Femur (tissue), 1 donor: Measurements from ENCODE around the gene SLC25A21.
"Not testable (repeated sequence)": the region's sequence is repeated elsewhere in the genome, so short reads cannot be mapped to it uniquely, and the experiment has no call there.

Source experiments
- DNase-seq: peaks from one replicate; pipeline ENCODE4 v3.0.0-alpha.2; 2017

Gene SLC25A21

DNA sequence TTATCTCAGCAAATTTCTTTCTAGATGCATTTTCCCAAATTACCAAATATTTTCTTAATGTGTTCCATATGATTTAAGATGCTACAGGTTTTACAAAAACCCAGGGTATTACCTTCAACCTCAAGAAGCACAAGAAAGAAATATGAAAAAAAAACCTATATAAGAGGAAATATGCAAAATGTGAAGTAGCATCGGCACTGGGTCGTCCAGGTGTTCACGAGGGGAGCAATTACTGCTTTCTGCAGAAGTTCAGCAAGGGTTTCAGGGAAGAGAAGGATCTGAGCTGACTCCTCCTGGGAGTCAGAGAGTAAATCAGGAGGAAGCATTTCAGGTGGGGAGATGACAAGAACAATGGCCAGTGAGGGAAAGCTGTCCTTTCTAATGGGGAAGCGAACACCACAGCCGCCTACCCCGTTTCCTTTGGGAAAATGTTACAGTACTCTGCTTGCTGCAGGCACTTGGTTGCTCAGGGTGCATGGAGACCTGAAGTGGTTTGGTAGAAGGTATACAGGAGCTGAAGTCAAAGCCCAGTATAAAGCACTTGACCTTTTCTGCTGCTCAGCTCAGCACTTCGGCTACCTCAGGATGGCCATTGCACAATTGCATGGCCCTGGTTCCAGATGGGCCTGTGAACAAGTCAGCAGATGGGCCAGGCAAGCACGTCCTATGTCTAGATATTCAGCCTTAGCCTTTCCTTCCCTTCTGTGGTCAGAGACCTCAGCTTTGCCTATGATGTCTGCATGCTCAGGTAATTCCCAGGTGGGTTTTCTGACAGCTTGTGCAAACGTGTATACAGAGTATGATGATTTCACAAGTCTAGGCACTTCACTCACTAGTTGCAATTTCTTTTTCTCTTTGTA, 355.1 kb downstream of the SLC25A21 start:
- DNase-seq, result no peak

DNA sequence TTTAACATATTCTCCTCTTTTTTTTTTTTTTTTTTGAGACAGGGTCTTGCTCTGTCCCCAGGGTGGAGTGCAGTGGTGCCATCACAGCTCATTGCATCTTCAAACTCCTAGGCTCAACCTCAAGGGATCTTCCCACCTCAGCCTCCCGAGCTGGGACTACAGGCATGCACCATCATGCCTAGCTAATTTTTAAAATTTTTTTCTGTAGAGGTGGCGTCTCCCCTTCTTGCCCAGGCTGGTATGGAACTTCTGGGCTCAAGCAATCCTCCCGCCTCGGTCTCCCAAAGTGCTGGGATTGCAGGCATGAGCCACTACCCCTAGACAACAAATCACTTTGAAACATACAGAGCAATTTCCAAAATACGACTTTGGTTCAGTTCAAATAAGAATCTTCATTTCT, 355.9 kb downstream of the SLC25A21 start:
- DNase-seq, result no peak

DNA sequence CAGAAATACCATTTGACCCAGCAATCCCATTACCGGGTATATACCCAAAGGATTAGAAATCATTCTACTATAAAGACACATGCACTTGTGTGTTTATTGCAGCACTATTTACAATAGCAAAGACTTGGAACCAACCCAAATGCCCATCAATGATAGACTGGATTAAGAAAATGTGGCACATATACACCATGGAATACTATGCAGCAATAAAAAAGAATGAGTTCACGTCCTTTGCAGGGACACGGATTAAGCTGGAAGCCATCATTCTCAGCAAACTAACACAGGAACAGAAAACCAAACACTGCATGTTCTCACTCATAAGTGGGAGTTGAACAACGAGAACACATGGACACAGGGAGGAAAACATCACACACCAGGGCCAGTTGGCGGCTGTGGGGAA, 357.6 kb downstream of the SLC25A21 start:
- DNase-seq, result not testable (repeated sequence)

DNA sequence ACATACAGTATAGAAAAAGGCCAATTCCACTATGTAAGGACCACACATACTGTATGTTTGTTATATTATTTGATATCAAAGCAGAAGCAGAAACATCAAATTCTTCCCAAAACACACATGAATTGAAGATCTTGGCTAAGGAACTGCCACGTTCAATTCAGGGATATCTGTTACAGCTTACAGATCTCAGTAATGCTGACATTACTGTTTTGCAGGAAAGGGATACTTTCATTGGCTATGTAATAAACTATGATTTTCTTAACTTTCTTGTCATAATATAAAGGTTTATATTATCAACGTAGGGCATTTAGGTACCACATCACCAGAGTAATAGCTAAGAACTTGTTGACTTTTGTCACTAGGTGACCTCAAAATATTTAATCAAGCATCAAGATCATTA, 362.2 kb downstream of the SLC25A21 start:
- no peak for DNase-seq

DNA sequence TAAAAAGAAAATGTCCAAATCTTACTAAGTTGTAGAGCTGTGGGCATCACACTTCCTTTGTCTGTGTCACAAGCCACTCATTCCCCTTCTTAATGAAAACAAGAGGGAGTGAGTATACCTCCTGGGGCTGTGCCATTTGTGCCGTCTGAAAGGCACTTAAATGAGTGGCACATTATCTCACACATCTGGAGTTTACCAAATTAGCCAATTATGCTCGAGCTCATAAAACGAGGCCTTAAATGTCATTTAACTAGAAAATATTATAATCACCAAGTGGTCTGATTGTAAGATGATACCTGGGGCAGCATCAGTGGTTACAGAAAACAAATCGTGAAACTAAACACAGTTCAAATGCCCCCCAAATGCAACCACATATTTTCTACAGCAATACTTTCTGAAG, 364.7 kb downstream of the SLC25A21 start:
- DNase-seq, result no peak

DNA sequence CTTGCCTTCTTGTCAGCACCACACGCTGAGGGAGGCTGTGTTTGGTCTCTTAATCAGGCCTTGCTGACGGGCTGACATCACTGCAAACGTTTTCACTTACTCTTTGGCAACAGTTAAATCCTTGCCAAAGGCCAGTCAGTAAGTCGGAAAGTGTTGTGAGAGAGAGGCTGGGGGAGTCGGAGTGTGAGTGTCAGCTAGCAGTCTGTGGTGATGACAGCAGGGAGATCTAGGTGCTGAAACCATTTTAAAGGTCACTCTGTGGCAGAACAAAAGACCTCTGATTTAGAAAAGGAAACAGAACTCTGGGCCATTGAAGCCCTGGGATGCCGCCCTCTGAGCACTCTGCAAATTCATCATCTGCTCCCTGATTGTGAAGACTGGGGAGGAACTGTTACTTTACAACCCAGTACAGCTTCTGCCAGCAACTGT, 367.3 kb downstream of the SLC25A21 start:
- no peak for DNase-seq

DNA sequence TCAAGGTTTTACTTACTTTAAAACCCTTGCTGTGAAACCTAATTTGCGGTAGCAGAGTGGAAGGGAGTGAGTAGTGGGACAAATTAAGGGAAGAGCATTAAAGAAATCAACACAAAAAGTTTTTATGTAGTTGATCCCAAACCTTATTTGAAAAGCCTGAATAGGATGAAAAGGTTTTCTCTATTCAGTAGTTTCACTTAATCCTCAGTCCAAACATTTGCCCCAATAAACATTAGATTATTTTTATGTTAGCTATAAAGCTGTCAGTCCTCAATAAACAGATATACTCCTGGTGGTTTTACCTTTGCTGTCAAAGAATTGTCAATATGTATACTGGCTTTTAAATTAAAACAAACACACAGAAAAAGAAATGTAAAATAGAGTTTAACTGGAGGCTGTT, 374.8 kb downstream of the SLC25A21 start:
- DNase-seq, result no peak

DNA sequence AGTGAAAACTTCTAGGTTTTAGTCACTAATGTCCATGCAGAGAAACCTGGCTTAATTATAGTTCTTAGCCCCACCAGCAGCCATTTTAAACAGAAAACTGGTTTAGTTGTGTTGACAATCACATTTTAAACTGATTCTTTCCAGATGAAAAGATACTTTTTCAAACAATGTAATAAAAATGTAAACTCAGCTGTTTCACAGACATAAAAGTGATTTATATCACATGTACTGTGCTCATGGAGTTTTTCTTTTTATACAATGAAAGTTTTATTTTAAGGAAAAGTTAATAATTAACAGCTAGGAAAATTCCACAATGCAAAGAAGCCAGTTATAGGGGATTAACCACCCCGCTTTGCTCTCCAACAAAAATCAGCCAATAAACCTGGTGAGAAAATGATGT, 381.0 kb downstream of the SLC25A21 start:
- no peak for DNase-seq

DNA sequence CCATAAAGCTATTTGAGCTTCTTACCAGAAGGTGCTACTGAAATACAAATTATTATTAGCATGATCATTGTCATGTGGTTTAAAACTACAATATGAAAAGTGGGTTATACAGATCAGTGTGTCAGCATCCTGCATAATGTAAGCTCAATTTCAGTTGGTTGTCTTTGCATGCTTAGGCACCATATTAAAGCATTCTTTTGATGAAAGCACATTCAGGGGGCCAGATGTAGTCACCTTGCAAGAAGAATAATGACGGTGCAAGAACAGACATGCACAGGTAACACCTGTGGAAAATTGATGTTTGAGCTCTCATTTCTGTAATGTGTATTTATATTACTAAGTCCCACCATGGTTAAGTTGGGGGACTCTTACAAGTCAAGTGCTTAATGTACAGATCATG, 386.9 kb downstream of the SLC25A21 start:
- no peak for DNase-seq

DNA sequence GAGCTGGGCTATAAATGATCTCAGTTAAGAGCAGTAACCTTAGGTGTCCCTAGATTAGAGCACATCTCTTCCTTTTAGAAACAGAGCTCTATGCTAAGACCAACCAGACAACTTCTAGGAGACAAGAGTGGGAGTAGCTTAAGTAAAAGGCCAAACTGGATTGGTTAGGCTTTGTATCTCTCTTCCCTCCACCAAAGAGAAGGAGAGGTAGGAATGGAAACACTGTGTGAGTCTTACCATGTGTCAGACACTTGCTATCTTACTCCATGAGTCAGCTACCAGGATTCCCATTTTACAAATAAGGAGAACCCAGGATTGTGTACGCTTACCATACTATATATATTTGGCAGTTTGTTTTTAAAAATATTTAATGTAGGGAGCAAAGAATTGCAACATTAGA, 387.9 kb downstream of the SLC25A21 start:
- DNase-seq, result no peak

DNA sequence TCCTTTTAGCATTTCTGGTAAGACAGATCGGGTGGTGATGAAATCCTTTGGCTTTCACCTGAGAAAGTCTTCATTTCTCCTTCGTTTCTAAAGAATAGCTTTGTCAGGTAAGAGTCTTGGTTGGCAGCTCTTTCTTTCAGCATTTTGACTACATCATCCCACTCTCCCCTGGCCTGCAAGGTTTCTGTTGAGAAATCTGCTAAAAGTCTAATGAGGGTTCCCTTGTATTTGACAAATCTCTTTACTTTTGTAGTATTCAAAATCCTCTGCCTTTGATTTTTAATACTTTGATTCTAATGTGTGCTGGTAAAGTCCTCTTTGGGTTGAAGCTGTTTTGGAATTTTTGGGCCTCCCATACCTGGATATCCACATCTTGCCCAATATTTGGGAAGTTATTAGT, 390.5 kb downstream of the SLC25A21 start:
- no peak for DNase-seq

DNA sequence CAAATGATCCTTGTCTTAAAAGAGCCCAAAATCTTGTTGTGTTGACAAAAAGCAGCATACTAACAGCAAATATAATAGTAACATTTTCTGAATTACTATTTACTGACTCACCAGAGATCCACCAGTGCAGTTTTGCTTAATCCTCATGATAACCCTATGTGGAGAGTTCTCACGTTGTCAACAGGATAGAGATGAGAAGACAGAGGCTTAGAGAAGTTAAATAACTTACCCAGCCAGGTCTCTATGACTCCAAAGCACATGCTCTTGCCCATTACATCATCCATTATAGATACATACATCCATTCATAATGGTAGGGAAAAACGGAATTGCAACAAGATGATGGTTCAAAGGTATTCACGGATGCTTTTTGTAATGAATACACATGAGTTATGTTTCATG, 398.8 kb downstream of the SLC25A21 start:
- DNase-seq, result no peak

DNA sequence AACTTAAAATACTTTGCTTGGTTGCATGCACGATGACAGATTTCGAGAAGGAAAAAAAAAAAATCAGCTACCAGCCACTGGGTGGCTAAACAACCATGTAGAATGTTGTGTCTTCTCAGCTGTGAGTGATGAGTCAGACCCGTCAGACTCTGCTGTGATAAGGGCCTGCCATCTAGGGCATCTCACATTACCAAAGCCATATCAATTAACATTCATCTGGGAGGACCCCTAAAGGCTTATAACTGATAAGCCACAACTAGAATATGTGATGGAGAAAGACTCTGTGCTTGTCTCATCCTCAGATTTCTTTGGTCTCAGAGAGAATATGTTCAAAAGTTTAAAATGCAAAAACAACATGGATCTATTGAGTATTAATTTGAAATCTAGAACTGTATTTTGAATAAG, 399.3 kb downstream of the SLC25A21 start:
- no peak for DNase-seq

DNA sequence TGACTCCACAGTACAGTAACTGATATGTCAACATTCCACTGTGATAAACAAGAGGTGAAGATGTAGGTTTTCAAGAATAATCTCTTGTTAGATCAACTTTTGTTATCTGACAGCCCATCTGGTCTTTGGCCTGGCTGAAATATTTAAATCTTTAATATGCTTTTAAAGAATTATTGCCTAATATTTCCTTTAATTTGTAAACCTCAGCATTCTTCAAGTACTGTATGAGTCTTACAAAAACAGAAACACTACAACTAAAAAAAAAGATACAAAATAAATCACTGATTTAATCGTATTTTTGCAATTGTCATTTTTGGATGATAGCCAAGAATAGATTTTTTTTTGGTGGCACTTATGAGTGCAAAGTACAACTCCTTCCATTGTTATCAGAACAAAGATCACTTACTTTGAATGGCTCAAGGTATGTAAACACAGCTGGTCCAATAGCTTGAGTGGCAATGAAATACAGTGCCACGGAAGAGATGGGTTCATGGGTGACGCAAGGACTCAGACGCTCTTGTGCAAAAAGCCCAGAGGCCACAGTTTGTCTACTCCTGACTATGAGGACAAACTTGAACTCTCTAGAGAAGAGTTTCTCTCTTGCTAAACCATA, 401.3 kb downstream of the SLC25A21 start:
- no peak for DNase-seq

DNA sequence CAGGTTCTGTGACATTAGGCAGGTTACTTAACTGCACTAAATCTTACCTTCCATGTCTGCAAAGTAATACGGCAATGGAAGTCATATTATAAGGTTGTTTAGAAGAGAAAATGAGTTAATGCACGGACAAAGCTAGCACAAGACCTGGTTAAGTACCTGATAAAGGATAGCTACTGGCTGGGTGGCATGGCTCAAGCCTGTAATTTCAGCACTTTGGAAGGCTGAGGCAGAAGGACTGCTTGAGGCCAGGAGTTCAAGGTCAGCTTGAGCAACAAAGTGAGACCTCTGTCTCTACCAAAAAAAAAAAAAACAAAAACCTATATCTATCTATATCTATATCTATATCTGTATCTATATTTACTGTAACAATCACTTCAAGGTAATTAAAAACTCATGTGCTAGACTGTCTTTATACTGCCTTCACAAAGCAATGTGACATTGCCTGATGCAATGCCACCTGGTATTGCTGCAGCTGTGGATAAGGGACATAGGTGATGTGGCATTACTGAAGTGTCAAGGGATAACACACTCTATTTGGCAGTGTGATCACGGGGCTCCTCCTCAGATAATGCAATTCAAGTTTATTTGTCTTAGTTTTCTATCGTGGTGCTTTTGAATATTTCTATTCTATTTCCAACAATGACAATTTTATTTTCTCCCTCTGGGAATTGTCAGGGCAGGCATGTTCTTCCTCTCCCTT, 403.6 kb downstream of the SLC25A21 start:
- DNase-seq, result no peak

DNA sequence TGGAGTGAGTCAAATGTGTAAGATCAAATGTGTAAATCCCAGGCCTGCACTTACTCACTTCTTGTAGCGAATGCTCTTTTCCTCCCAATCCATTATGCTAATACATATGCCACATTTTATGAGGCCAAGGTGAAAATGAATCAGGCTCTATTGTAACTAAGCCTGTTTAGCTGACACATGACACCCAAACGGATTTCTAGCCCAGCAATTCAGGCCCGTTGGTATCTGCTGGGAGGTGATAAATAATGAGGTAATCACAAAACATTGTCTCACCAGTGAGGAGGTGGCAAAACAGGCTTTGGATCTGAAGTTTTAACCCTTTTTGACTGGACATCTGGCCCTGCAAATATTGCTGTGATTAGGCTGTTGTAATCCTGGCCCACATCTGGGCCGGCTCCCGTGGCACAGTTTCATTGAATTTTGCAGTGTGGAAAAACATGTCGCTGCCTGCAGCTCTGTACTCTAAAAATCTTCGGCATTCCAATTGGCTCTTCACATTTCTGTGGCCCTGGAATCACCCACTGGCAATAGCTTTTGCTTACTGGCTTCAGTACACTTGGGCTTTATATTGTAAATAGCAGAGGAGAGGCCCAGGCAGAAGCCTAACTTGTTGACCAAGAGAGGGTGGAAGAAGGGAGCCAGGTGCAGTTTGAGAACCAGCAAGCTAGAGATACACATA, 404.7 kb downstream of the SLC25A21 start:
- no peak for DNase-seq

DNA sequence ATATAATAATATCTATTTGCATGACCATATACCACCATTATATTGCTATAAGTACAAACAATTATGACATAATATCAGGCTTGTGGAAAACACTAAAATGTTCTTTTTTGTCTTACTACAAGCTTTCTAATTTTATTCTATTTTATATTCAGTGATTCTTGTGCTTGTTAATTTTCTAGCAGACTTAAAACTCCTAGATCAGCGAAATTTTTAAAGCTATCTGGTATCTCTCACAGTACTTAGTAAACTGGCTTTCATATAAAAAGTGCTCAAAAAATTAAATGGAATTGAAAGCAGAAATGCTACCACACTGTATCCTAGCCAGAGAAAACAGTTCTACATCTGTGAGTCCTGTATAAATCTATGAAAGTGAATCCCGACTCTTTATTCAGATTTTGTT, 405.4 kb downstream of the SLC25A21 start:
- no peak for DNase-seq

DNA sequence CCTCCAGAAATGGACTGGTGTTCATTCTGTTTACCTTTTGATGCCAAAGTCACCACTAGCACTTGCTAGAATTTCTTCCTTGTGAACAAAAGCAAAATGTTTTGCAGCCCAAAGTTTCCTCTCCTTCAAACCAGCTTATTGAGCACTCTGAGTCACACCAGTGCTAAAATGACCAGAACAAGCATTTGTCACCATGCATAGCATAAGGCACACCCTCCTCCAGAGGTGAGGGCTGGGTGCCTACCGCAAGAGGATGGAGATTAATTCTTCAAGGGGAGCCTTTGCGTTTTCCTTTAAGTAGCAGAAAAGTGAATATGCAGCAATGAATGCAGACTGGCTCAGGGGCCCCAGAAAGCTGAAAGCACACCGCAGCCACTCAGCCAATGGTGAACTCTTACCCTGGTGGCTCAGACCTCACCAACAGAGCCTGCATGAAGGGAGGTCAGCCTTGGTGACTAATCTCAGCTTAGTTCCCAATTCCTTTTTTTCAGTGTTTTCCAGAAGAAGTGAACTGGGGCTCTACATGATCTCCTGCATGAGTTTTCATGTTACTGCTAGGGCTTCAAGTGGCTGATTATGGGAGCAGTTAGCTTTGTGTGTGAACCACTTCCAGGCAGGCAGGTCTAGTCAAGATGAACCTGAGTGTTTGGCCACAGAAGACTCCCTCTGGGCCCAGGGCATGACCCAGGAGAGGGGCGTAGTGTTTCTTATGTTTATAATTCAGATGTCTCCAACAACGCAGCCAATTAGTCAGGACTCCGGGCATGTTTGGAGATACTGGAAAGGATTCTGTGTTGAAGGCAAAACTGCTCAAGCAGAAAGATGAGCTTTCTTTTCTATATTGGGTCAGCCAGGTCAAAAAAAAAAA, 414.4 kb downstream of the SLC25A21 start:
- DNase-seq, result no peak

DNA sequence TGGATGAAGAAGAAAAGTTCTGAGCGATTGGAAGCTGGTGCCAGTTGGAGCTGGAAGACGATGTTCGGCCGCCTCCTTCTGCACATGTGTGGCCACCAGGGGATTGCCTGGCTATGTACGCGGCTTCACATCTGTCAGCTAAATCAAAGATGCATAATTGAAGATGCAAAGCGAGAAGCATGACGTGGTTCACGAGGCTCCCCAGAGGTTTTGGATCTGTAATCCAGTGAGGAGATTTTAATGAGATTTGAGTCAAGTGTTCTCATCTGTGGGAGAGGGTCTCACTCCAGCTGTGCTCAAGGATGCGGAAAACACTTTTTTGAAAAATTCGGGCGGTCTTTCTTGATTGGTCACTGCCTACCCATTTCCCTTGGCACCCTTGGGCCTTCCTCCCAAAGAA, 416.2 kb downstream of the SLC25A21 start:
- peak; percentile 21 for DNase-seq

DNA sequence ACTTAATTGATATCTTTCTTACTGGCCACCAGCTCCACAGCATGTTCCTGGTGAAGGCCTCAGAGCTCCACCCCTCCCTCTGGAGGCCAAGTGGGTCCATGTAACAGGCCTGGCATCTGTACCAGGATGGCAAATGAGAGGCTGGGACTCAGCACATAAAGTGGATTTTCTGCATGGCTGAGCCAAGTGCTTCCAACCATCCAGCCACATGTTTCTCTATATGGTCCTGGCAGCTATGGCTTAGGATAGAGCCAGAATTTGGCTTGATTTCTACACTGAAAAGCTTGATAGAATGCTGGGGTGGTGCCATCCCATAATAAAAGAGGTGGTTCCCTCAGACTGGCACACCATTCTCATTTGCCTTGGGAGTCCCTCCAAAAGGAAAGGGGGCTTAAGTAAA, 416.6 kb downstream of the SLC25A21 start:
- DNase-seq, result peak; percentile 19

DNA sequence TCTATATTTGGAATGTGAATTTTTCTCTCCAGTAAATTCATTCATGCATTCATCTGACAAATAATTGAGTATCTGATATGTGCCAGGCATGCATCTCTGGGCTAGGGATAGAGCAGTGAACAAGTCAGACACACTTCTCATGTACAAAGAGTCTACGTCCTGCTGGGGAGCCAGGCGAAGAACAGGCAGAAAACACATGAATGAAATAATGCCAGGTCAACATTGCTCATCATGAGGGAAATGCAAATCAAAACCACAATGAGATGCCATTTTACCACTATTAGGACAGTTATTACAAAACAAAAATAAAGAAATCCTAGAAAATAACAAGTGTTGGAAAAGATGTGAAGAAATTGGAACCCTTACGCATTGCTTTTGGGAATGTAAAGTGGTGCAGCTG, 420.5 kb downstream of the SLC25A21 start:
- no peak for DNase-seq

DNA sequence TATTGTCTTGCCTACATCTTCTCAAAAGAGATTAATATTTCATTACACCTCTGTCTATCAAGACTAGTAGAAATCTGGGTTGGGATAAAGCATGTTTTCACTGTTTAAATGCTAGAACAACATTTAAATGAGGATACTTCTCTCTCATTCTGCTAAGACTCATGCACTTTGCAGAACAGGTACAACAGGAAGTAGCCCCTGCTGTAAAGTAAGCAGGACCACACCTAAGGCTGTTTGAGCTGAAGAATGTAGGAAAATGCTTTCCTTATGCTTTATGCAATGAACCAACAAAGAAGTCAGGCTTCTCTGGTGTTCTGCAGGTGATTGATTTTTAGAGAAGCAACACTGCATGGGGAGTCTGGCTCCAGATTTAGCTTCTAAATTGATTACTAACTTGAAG, 421.3 kb downstream of the SLC25A21 start:
- DNase-seq, result no peak
